T follicular helper cell (primary cell): ENCODE results near the gene MNS1.
"Not testable (repeated sequence)": the region's sequence is repeated elsewhere in the genome, so short reads cannot be mapped to it uniquely, and the experiment has no call there.

Experiments
- DNase-seq: peaks from one replicate; pipeline ENCODE4 v3.0.0-alpha.2; 2020; ENCODE audit warnings: low read depth
- total RNA-seq, 2 experiments: gene quantifications; one replicate each; lab custom pipeline; 2026; lab: John Stamatoyannopoulos, UW

MNS1 gene
- total RNA-seq = 0 to 0.04 reads per million in 2 experiments

- peak; percentile 43 for DNase-seq
Observed at GRCh38 chr15:56464893-56465520, at the start of gene MNS1. MNS1 (minus strand) TSS chr15:56465137; CDS start chr15:56464972, 165 bp downstream.

- no peak for DNase-seq
Observed at GRCh38 chr15:56496635-56497034, 31.7 kb upstream of the MNS1 start.

- no peak for DNase-seq
Observed at GRCh38 chr15:56495533-56495932, 30.6 kb upstream of the MNS1 start.

GRCh38 chr15:56495053-56495452, 30.1 kb upstream of the MNS1 start:
- DNase-seq = no peak

GRCh38 chr15:56492791-56493555, 28.0 kb upstream of the MNS1 start:
- no peak for DNase-seq

- DNase-seq = no peak
Observed at GRCh38 chr15:56492236-56492635, 27.3 kb upstream of the MNS1 start.

- DNase-seq = peak; percentile 9
Observed at GRCh38 chr15:56491110-56491722, 26.3 kb upstream of the MNS1 start.

GRCh38 chr15:56490461-56490860, 25.5 kb upstream of the MNS1 start:
- no peak for DNase-seq

- not testable (repeated sequence) for DNase-seq
Observed at GRCh38 chr15:56486206-56486605, 21.3 kb upstream of the MNS1 start.

- not testable (repeated sequence) for DNase-seq
Observed at GRCh38 chr15:56485426-56485825, 20.5 kb upstream of the MNS1 start.

- DNase-seq = no peak
Observed at GRCh38 chr15:56484287-56484686, 19.4 kb upstream of the MNS1 start.

GRCh38 chr15:56475351-56475750, 10.4 kb upstream of the MNS1 start:
- no peak for DNase-seq

GRCh38 chr15:56473017-56473416, 8.1 kb upstream of the MNS1 start:
- DNase-seq = no peak

- no peak for DNase-seq
Observed at GRCh38 chr15:56472278-56472677, 7.3 kb upstream of the MNS1 start.

- DNase-seq = no peak
Observed at GRCh38 chr15:56471440-56472069, 6.6 kb upstream of the MNS1 start.

- no peak for DNase-seq
Observed at GRCh38 chr15:56469483-56469882, 4.5 kb upstream of the MNS1 start.

GRCh38 chr15:56468401-56468800, 3.5 kb upstream of the MNS1 start:
- DNase-seq = no peak

GRCh38 chr15:56467616-56468015, 2.7 kb upstream of the MNS1 start:
- no peak for DNase-seq

- DNase-seq = no peak
Observed at GRCh38 chr15:56460947-56461346, 4.0 kb downstream of the MNS1 start.

- DNase-seq = no peak
Observed at GRCh38 chr15:56460071-56460470, 4.9 kb downstream of the MNS1 start.

GRCh38 chr15:56459096-56459495, 5.8 kb downstream of the MNS1 start:
- no peak for DNase-seq

- no peak for DNase-seq
Observed at GRCh38 chr15:56456229-56456628, 8.7 kb downstream of the MNS1 start.

GRCh38 chr15:56454836-56455235, 10.1 kb downstream of the MNS1 start:
- DNase-seq = no peak
